NCI-H146 treated with DMSO at 0.1 percent for 48 hours (cell line): ENCODE results near the gene TAF15.

Experiments
- DNase-seq: peaks from one replicate; lab custom pipeline; 2025; ENCODE audit not compliant: unreplicated experiment; lab: John Stamatoyannopoulos, UW

Gene TAF15

DNA sequence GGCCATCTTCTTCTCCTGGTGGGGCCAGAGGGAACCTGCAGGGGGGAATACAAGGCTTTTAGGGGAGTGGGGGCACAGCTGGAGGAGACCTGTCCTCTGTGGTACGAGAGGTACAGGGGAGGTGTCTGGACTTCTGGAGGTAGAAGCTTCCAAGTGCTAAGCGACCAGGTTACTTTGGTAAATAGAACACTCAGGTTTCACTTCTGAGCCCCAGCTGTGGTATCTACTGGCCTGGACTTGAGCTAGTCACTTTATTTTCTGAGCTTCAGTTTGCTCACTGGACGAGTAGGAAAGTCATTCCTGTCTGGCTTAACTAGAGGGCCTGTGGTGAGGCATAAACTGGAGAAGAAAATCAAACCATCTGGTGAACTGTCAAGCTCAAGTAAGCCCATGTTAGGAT, 59.5 kb downstream of the TAF15 start, which contains the start of gene HEATR9:
TSS of gene HEATR9 (minus strand) at position 155 of the 400 bp plus-strand sequence. CDS start at position 6, 149 bp downstream.
- no peak for DNase-seq

DNA sequence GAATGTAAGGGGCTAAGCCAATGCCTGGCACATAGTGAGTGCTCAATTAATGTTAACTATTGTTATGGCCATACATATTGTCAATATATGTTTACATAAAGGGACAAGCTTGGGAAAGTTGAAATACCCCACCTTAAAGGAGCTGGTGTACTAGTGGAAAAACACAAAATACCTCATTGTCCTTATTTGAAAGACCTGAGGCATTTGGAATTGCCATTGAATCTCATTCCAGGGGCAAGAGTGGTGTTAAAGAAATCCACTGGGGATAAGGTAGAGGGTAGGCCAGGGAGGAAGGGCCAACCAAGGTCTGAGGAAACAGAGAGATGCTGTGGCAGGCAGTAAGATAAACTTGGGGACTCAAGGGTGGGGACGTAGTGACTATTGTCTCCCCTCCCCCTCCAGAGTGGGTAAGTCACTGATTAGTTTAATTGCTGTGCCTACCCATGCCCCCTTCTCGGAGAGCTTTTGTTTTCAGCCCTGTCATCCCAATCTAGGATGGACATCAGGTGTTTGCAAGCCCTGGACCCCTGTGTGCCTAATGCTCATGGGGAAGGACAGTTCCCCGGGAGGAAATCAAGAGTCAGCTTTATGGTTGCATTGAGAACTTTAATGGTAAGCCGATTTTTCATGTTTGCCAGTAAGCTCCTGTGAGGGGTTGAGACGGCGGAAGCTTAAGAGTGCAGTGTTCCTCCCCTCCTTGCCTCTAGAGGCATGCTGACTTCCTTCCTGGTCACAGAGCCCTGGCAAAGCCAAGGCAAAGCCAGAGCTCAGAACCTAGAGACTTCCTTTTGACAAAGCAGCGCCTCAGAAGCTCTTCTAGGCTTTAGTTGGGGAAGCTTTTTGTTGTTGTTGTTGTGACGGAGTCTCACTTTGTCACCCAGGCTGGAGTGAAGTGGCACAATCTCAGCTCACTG, 61.9 kb downstream of the TAF15 start:
- no peak for DNase-seq

DNA sequence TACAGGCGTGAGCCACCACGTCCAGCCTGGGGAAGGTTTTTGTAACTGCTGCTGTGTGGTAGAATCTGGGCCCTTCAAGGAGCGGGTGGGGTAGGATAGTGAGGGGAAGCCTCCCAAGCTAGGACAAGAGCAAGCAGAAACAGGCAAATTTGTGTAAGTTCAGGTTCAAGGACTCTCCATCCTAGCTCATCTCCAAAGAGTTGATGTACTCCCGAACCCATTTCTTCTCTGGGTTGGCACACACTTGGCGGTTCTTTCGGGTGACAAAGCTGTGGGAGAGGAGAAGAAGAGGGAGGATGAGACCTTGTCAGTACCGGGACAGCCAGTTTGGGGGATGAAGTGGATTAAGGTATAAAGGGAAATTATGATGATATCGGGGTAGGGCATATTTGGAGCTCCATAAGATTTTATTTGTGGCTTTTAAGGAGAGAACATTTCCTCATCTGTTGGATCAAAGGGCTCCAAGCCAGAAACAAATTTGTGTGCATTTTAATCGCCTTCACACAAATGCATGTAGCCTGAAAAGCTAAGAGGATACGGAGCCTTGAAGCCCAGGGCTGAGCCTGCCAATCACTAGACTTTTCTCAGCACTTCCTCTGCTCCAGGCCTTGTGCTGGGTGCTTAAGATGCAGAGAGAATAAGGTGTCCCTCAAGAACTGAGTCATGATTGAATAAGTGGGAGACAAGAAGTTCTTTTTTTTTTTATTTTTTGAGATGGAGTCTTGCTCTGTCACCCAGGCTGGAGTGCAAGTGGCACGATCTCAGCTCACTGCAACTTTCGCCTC, 63.1 kb downstream of the TAF15 start:
- no peak for DNase-seq

DNA sequence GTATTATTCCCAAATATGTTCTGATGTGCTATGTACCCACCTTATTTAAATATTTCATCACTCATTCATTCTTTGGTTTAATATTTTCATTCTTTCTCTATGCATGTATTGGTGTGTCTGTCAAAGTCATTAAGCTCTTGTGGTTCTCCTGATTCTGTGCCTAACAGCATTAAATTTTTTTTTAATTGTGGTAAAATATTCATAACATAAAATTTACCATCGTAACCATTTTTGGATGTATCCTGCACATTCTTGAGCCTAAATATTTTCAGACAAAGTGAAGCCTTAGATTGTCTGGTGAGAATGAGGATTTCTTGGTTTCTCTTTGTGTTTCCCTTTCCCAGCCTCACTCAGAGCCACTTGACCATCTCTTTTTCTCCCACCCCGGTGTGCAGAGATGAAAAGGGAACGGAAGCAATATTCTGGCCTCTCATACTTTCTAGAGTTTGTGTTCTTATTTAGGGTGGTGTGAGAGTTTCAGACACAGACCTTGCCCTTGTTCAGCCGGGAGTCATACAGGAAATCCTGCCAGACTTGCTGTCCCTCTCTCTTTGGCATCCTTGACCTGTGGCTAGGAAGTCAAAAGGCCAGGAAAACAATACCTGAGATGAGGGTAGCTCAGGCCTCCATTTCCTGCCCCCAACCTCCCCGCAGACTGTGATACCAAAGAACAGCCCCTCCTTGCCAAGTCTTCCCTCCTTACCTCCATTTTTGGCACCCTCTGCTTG, 66.0 kb downstream of the TAF15 start:
- no peak for DNase-seq

DNA sequence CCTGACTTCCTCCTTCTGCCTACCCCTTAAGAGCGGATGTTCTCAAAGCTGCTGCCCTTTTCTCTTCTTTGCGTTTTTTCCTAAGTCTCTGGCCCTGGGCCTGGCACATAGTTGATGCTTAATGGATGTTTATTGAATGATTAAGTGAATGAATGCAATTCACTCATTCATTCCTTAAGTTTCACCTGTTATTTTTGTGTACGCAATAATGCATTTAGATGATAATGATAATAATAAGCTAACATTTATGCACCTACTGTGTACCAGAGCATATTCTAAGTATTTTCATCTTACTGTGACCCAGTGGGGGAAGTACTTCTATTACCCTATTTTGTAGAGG, 66.5 kb downstream of the TAF15 start:
- no peak for DNase-seq

DNA sequence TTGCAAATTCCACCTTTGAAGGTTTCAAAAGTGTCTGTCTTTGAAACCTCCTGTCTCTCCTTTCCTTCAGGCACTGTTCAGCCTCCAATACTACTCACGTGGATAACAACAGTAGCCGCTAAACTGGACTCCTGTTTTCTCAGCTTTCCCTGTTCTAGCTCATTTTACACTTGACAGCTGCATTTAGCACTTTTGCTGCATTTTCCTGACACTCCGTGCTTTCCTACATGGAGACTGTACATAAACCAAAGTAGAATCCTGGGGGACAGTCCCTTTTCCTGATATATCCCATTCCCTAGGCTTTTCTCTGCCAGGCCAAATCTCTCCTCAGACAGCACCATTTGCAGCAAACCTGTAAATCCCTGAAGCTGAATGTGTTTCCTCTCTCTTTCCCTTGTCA, 67.2 kb downstream of the TAF15 start:
- no peak for DNase-seq

DNA sequence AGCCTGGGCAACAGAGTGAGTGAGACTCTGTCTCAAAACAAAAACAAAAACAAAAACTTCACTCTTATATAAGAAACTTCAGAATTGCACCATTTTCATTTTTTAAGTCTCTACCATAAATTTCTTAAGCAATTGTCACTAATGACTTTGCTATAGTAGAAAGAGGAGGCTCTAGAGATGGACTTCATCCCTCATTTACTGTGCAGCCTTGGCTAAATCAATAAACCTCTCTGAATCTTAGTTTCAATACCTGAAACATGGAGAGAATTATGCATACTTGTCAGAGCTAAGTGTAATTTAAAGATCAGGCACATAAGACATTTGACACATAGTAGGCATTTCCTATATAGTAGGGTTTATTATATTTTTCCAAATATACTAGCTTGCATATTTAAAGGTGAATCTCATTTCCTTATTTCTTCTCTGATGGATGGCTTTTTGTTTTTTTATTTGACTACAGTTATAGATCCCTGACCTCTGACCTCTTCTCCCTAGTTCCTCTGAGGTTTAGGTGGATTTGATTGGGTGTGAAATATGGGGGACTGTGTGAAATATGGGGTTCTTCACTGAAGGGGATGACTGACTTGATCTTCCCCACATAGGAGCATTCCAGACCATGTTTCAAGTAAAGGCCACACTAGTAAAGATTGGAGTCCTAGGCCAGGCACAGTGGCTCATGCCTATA, 68.2 kb downstream of the TAF15 start:
- no peak for DNase-seq

DNA sequence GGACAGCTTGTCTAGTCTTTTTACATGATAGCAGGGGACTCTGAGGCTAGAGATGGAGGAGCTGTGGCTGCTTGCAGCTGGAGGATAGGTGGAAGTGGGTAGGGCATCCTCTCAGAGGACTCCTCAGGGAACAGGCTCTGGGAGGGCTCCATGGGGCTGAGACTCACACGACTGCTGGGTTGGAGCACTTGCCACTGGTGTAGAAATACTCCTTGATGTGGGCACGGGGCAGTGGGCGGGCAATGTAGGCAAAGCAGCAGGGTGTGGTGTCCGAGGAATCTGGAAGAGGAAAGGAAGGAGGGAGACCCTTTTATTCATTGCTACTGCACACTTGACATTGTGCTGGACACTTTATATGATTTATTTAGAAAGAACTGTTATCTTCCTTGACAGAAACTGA, 69.1 kb downstream of the TAF15 start:
- no peak for DNase-seq

DNA sequence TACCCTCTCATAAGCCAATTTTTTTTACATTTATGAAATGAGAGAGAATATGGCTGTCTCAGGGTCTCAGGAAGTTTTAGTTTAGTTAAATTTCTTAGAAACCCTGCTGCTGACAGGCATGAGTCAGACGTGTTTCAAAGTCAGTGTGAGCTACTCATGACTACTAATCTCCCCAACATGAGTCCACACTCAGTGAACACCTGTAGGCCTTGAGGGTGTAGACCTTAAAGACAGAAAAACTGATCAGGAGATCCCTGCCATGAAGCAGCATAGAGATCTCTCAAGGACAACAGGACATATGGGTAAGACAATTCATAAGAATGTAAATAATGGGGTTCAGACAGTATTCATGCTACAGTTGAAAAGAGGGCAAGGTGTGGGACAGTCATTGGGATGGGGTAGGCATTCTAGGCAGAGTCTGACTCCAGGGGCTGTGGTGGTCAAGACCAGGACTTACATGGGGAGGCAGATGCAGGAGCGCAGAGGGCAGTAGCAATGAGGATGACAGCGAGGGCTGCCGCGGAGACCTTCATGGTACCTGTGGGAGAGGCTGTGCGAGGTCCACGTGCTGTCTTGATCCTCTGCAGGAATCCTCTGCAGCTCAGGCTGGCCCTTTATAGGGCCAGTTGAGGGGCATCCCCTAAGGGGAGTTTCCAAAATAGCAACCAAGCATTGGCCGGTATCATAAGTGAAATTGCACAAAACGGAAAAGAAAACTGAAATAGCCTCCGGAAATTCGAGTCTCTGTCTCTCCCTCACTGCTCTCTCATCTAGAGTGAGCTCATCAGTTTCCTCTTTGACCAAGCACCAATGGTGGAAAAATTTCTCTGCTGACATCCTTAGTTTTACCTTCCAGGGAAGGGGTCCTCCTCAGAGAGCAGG, 70.7 kb downstream of the TAF15 start, which contains the start of gene CCL5:
TSS of gene CCL5 (minus strand) at position 588 of the 882 bp plus-strand sequence.
- no peak for DNase-seq

DNA sequence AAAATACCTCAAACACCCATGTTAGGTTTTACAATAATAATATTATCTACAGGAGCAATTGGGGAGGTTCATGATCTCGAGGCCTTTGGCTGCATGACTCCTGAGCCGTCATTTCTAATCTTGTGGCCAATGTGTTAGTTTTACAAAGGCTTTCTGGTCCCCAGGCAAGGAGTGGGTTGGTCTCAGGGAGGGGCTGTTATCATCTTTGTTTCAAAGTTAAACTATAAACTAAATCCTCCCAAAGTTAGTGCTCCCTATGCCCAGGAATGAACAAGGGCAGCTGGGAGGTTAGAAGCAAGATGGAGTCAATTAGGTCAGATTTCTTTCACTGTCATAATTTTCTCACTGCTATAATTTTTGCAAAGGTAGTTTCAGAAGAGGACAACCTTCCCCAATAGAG, 80.0 kb downstream of the TAF15 start:
- no peak for DNase-seq

DNA sequence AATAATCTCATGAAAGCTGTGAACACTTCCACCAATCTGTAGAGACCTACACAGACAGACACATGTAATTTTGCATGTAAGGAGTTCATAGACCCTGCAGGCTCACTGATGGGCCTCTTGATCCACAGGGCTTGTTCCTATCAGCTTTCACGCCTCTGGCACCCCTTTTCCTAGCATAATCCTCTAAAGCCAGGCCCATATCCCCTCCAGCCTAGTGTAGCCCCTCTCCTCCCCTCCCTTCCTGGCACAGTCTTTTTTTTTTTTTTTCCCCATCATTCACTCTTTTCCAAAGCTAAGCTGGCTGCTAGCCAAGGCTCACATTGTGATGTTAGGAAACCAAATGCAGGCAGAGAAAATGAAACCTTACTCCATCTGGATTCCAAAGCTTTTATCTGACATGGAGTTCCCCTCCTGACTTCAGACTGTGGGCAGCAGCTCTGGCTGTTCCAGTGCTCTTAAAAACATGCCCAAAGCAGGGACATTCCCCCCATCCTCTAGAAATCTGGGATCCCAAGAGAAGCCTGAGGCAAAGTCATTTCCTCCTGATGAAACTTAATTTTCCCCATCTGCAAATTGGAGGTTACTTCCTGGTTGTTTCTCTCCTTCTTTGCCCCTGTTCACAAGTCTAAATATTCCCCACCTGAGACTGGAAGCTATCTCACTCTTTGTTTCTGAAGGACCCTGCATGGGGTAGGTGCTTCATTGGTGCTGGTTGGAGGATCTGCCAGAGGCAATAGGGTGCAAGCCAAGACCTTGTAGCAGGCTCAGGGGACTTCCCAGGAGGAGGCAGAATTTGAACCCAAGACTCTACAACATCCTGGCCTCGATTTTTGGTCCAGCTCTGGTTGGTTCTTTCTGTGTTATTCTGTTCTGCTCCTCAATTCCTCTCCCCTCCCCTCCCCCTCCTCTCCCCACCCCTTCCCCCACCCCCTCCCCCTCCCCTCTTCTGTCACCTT, 80.8 kb downstream of the TAF15 start:
- DNase-seq = peak; percentile 9

DNA sequence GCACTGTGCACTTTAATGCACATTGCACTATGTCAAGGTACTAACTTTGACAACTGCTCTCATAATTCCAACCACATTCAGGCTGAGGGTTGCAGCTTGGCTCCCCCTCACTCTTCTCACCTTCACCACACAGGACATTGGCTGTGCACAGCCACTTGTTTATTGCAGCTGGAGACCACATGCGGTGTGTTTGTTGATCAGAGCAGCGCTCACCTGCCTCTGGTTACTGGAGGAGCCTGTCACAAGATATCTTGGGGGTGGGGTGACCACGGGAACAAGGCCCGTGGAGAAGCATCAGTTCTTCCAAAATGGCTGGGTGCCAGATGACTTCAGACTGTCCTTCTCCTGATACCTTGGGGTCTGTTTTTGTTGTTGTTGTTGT, 81.5 kb downstream of the TAF15 start:
- no peak for DNase-seq

DNA sequence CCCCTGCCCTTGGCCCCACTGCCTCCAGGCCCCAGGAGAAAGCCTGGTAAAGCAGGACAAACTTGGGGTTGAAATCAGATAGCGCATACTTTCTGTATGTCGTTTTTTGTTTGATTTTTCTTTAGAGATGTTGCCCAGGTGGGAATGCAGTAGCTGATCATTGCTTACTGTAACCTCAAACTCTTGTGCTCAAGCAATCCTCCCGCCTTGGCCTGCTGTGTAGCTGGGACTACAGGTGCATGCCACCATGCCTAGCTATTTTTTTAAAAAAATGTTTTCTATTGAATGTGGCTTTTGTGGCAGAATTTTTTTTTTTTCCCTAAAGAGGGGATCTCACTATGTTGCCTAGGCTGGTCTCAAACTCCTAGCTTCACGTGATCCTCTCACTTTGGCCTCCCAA, 82.0 kb downstream of the TAF15 start:
- DNase-seq = no peak

DNA sequence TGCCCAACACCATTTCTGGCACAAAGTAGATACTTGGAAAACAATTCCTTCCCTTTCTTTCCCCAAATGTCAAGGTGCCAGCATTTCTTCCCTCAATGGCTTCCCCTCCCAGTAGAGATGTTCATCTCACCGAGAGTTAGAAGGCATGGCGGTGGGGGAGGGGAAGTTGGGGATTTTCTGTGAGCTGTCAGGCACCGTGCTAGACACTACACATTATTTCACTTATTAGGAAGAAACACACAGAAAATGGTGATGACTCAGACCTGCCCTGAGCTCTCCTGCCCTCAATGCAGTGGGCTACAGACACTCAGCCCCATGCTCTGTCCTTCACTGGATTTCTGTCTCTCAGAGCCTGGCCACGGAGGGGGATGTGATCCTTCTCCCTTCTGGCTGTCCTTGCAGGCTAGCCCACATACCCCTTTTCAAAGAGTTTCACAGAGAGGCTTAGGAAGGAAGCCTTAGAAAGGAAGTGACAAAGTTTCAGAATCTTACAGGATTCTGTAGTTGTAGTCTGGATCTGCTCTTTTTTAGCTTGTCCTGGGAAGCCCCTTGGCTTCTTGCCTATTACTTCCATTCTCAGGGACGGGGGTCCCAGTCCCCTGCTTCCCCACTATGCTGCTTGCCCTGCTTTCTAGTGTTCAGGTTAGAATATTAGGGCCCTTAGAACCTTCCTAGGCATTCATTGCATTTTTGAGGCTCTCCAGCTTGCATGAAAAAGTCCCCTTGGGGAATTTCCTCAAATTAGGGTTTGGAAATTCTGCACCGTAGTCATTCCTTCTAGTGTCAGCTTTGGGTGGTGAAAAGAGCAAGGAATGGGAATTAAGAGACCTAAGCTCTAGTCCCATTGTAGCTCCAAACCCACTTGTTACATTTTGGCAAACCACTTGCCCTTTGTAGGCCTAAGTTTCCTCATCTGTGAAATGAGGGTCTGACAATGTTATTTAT, 83.1 kb downstream of the TAF15 start:
- DNase-seq = no peak

DNA sequence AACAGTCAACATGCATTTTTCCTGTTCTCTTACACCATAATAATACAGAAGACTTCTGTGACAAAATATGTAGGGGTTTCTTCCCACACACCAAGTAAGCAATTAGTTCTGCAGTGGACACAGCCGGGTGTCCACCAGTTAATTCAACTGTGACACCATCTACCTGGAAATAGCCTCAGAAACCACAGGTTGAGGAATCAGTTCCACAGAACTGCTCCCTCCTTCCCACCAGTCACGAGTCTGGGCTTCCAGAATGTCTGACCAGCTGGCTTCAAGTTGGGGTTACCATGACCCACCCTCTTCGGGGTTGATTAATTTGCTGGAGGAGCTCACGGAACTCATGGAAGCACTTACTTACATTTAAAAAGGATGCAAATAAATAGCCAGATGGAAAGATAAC, 84.5 kb downstream of the TAF15 start:
- DNase-seq = no peak

DNA sequence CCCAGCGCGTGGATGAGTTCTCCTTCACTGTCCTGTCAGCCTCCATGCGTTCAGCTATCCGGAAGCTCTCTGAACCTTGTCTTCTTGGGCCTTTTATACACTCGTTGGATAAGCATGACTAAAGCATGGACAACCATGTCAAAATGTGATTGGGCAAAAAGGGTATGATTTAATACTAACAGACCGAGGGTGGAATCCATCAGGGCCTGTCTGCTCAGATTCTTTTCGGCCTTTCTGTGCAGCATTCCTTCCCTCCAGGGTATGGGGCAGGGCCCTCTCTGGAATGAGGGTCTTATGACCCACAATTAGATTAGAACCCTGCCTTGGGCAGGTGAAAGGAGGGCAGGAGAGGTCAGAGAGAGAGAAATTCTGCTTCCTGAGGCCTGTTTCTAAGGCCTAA, 84.9 kb downstream of the TAF15 start:
- no peak for DNase-seq

DNA sequence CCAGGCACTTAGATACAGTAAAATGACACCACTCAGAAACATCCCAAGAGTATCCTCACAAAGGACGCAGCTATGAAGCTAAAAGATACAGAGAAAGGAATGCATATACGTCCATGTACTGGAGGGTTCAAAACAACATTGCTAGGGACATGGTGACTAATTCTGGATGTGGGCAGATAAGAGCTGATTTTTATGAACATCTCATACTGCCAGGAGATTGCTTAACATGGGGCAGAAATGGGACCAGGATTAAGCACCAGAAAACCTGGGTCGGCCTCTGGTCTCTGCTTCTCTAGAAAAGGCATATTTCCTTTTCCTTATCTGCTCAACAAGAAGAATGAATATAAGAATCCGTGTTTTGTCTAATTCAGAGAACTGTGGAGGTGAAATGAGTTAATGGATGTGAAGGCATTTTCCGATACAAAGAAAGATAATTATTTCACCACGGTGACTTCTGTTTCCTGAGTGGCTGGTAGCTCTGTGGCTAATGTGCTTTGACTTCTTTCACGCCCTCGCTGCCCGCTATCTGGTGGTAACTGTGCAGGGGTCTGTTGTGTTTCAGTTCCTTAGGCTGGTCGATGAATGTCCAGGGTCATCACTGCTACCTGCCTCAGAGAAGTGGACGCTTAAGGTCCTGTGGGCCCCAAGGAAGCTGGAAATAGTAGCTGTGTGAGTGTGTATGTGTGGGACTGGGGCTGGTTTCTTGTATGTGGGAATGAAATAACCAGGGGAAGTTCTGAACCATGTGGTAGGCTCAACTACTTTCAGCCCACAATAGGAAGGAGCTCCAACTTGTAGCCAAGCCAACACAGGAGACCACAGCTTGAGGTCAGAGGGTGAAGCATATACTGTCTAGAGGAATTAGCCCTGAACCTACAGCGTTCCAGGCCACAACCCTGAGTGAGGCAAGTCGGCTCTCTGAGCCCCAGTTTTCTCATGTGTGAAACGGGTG, 86.6 kb downstream of the TAF15 start:
- DNase-seq = no peak
